Measurements from ENCODE around the gene KITLG.
"Not testable (repeated sequence)": the region's sequence is repeated elsewhere in the genome, so short reads cannot be mapped to it uniquely, and the experiment has no call there.

KITLG gene

GRCh38 chr12:88580051-88580871 lies at the start of gene KITLG:
Gene KITLG (minus strand): TSS chr12:88580471. CDS start chr12:88580278, 193 bp downstream.
- DNase-seq = peak; percentile 51

- no peak for DNase-seq
Measured at GRCh38 chr12:88628856-88629509, 48.7 kb upstream of the KITLG start.

- DNase-seq = not testable (repeated sequence)
Measured at GRCh38 chr12:88628035-88628434, 47.8 kb upstream of the KITLG start.

GRCh38 chr12:88627501-88627900 lies 47.2 kb upstream of the KITLG start:
- DNase-seq = no peak

GRCh38 chr12:88625356-88625755 lies 45.1 kb upstream of the KITLG start:
- no peak for DNase-seq

GRCh38 chr12:88624911-88625310 lies 44.6 kb upstream of the KITLG start:
- DNase-seq = no peak

GRCh38 chr12:88623777-88624548 lies 43.7 kb upstream of the KITLG start:
- DNase-seq = no peak

GRCh38 chr12:88617352-88617751 lies 37.1 kb upstream of the KITLG start:
- DNase-seq = no peak

- DNase-seq = no peak
Measured at GRCh38 chr12:88615490-88615889, 35.2 kb upstream of the KITLG start.

- no peak for DNase-seq
Measured at GRCh38 chr12:88604646-88605045, 24.4 kb upstream of the KITLG start.

- DNase-seq = no peak
Measured at GRCh38 chr12:88600272-88600671, 20.0 kb upstream of the KITLG start.

GRCh38 chr12:88597365-88597764 lies 17.1 kb upstream of the KITLG start:
- no peak for DNase-seq

GRCh38 chr12:88595697-88596096 lies 15.4 kb upstream of the KITLG start:
- no peak for DNase-seq

GRCh38 chr12:88594780-88595179 lies 14.5 kb upstream of the KITLG start:
- no peak for DNase-seq

GRCh38 chr12:88591343-88591742 lies 11.1 kb upstream of the KITLG start:
- no peak for DNase-seq

- DNase-seq = no peak
Measured at GRCh38 chr12:88590851-88591250, 10.6 kb upstream of the KITLG start.

- no peak for DNase-seq
Measured at GRCh38 chr12:88585077-88585476, 4.8 kb upstream of the KITLG start.

GRCh38 chr12:88579601-88580050 lies 645 bp downstream of the KITLG start:
- no peak for DNase-seq

GRCh38 chr12:88579161-88579517 lies 1.1 kb downstream of the KITLG start:
- peak; percentile 7 for DNase-seq

GRCh38 chr12:88578276-88579160 lies 1.8 kb downstream of the KITLG start:
- DNase-seq = no peak

GRCh38 chr12:88577537-88577936 lies 2.7 kb downstream of the KITLG start:
- no peak for DNase-seq

GRCh38 chr12:88576866-88577265 lies 3.4 kb downstream of the KITLG start:
- no peak for DNase-seq

All from activated CD4-positive, alpha-beta T cell treated with anti-CD3 and anti-CD28 coated beads, Interleukin-2, amount 50 U/mL, for 16 hours (primary cell).